Endodermal cell (in vitro differentiated cells): Measurements from ENCODE around the gene MXRA7. TPM values are rescaled to one million over a fixed set of nuclear protein-coding genes. Genes with fewer than 3 reads are reported as not detected.
"Not testable (repeated sequence)": the region's sequence is repeated elsewhere in the genome, so short reads cannot be mapped to it uniquely, and the experiment has no call there.

Experiments used
- DNase-seq: peaks from one replicate; pipeline ENCODE4 v3.0.0-alpha.2; 2017
- H3K27ac ChIP-seq: 2 replicates; pipeline ENCODE4 v1.5.1; 2013; ENCODE audit warnings: mild to moderate bottlenecking, low read depth, low read length, moderate library complexity
- H3K27me3 ChIP-seq: 2 replicates; pipeline ENCODE4 v1.6.1; 2013; ENCODE audit warnings: mild to moderate bottlenecking, low read length, moderate library complexity; ENCODE audit not compliant: insufficient read depth, control insufficient read depth, poor library complexity, severe bottlenecking
- H3K36me3 ChIP-seq: 2 replicates; pipeline ENCODE4 v1.7.0; 2013; ENCODE audit warnings: mild to moderate bottlenecking, low read length, moderate library complexity; ENCODE audit not compliant: control insufficient read depth, insufficient read depth
- H3K4me1 ChIP-seq: one replicate; pipeline ENCODE4 v1.7.0; 2013; ENCODE audit warnings: low read length; ENCODE audit not compliant: control insufficient read depth, insufficient read depth
- H3K4me3 ChIP-seq: 2 replicates; pipeline ENCODE4 v1.5.1; 2013; ENCODE audit warnings: mild to moderate bottlenecking, low read length, moderate library complexity
- H3K9ac ChIP-seq: 2 replicates; pipeline ENCODE4 v1.6.1; 2013; ENCODE audit warnings: mild to moderate bottlenecking, low read length, moderate library complexity; ENCODE audit not compliant: poor library complexity, severe bottlenecking; ENCODE audit errors: extremely low read depth
- H3K9me3 ChIP-seq: 2 replicates; pipeline ENCODE4 v1.6.1; 2013; ENCODE audit warnings: mild to moderate bottlenecking, low read length, moderate library complexity; ENCODE audit not compliant: control insufficient read depth
- H3K27ac Mint-ChIP-seq: 2 replicates; pipeline ENCODE4 v1.8.0; 2020; ENCODE audit warnings: mixed read lengths
- H3K27me3 Mint-ChIP-seq: 2 replicates; pipeline ENCODE4 v1.8.0; 2021; ENCODE audit warnings: mild to moderate bottlenecking, mixed read lengths; ENCODE audit not compliant: insufficient read depth
- H3K36me3 Mint-ChIP-seq: 2 replicates; pipeline ENCODE4 v1.8.0; 2020; ENCODE audit warnings: low read depth, mixed read lengths
- H3K4me1 Mint-ChIP-seq: 2 replicates; pipeline ENCODE4 v1.8.0; 2020; ENCODE audit warnings: mixed read lengths
- H3K4me3 Mint-ChIP-seq: 2 replicates; pipeline ENCODE4 v1.8.0; 2020; ENCODE audit warnings: mild to moderate bottlenecking, moderate library complexity, mixed read lengths
- H3K9me3 Mint-ChIP-seq: 2 replicates; pipeline ENCODE4 v1.8.0; 2020; ENCODE audit warnings: mild to moderate bottlenecking, mixed read lengths
- WGBS, 2 experiments: methylation state at CpG; one replicate each; pipeline versions ENCODE4 v1.1.5 to v1.1.7; 2013; ENCODE audit warnings: missing lambda C conversion rate in 2 of 2, mixed read lengths in 1 of 2; ENCODE audit not compliant: insufficient coverage in 1 of 2, insufficient read length in 1 of 2; 5-methylcytosine and 5-hydroxymethylcytosine counted together
- total RNA-seq, 2 donors: library from RNA; stranded (reverse); fragmentation: NEBNext Ultra II Directional in 1 of 2; extraction: Animal tissue kit (Norgen Biotek cat#: 25700) in 1 of 2; gene quantifications; 2 replicates in 1 of 2; 3 replicates in 1 of 2; pipeline ENCODE4 v1.2.1, GENCODE V29; 2021
- TF ChIP-seq, protein P1 (sequence below): fragments of 200-600 bp; sonication (generic); conservative IDR thresholded peaks from 2 replicates; pipeline ENCODE4 v1.5.0; 2021; ENCODE audit warnings: antibody characterized with exemption, mild to moderate bottlenecking

Gene MXRA7
- total RNA-seq, 2 donors from 2014 or later: 61.6 to 77.1 TPM

DNA sequence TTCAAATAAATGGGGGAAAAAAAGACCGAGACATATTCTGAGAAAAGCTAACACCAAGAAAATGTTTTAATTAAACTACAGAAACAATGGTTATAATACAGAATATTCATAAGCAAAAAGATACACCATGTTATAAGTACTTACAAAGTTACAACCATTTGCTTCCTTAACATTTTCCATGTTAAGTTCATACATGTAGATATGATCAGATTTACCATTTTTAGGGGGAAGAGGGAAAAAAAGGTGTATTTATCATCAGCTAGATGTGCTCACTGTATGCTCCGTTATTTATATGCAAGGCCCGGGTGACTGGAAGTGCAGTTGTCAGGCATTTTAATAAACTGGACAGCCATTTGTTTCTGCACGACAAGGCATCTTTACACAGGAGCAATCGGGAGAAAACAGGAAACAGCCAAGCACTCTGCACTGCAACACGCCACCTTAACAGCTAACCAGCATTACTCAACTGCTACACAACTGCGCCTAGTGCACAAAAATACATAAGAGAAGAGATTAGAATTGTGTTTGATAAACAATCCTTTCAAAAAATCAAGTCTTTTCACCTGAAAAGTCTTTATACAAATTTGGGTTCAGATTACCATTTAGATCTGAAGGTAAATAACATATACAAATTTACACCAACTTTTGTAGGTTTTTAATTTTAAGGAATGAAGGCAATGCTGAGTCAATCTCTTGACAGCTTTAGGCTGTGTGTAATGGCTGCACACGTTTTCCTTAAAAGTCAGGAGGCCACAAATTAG, 23.5 kb upstream of the MXRA7 start:
- H3K9ac ChIP-seq: peak overlapping the region; percentile 96
- Mint-ChIP-seq H3K9me3 (no peaks in the 10 kb centered on the region), H3K4me1 (peaks cover 26% of the 10 kb centered on the region), H3K27ac (peak overlapping the region; percentile 74), H3K4me3 (peak overlapping the region; percentile 100), H3K27me3 (no peaks in the 10 kb centered on the region), H3K36me3 (peaks cover 48% of the 10 kb centered on the region)
- no peaks in the 10 kb centered on the region for H3K9me3 ChIP-seq
- H3K27ac ChIP-seq: no peak overlapping the region
- no peak for DNase-seq
- peaks cover 46% of the 10 kb centered on the region for H3K36me3 ChIP-seq
- H3K4me1 ChIP-seq: peaks cover 9% of the 10 kb centered on the region
- TF ChIP-seq, protein P1, sequence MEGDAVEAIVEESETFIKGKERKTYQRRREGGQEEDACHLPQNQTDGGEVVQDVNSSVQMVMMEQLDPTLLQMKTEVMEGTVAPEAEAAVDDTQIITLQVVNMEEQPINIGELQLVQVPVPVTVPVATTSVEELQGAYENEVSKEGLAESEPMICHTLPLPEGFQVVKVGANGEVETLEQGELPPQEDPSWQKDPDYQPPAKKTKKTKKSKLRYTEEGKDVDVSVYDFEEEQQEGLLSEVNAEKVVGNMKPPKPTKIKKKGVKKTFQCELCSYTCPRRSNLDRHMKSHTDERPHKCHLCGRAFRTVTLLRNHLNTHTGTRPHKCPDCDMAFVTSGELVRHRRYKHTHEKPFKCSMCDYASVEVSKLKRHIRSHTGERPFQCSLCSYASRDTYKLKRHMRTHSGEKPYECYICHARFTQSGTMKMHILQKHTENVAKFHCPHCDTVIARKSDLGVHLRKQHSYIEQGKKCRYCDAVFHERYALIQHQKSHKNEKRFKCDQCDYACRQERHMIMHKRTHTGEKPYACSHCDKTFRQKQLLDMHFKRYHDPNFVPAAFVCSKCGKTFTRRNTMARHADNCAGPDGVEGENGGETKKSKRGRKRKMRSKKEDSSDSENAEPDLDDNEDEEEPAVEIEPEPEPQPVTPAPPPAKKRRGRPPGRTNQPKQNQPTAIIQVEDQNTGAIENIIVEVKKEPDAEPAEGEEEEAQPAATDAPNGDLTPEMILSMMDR: no peak
- WGBS, 2 experiments: 77 to 83% methylated on average over 5 to 6 of the region's 8 CpGs
- H3K4me3 ChIP-seq: peak overlapping the region; percentile 90
- no peaks in the 10 kb centered on the region for H3K27me3 ChIP-seq

DNA sequence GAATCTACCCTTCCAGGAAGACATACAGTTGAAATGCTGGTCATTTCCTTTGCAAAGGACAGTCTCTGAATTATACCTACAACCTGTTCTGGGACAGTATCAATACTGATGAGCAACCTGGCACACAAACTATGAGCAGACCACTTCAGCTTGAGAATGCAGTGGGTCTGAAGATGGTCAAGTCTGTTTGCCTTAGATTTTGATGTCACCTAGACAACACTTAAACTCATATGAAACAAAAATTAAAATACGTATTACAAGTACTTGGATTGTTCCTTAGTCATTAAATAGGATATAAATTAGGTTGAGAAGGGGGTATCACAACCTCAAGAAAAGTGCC, 22.8 kb upstream of the MXRA7 start:
- H3K36me3 Mint-ChIP-seq: peaks cover 48% of the 10 kb centered on the region
- Histone ChIP-seq H3K27me3 (no peaks in the 10 kb centered on the region), H3K36me3 (peaks cover 46% of the 10 kb centered on the region), H3K27ac (no peak overlapping the region), H3K9ac (peak overlapping the region; percentile 96), H3K9me3 (no peaks in the 10 kb centered on the region), H3K4me1 (peaks cover 5% of the 10 kb centered on the region), H3K4me3 (peak overlapping the region; percentile 90)
- H3K4me3 Mint-ChIP-seq: peak overlapping the region; percentile 100
- TF ChIP-seq, protein P1: no peak
- H3K9me3 Mint-ChIP-seq: no peaks in the 10 kb centered on the region
- WGBS, 2 experiments: 88% methylated on average over 1 of the region's 1 CpG; no CpG with 5 or more reads in 1 of the 2 experiments
- no peak for DNase-seq
- peaks cover 20% of the 10 kb centered on the region for H3K4me1 Mint-ChIP-seq
- H3K27me3 Mint-ChIP-seq: no peaks in the 10 kb centered on the region
- H3K27ac Mint-ChIP-seq: peak overlapping the region; percentile 62

DNA sequence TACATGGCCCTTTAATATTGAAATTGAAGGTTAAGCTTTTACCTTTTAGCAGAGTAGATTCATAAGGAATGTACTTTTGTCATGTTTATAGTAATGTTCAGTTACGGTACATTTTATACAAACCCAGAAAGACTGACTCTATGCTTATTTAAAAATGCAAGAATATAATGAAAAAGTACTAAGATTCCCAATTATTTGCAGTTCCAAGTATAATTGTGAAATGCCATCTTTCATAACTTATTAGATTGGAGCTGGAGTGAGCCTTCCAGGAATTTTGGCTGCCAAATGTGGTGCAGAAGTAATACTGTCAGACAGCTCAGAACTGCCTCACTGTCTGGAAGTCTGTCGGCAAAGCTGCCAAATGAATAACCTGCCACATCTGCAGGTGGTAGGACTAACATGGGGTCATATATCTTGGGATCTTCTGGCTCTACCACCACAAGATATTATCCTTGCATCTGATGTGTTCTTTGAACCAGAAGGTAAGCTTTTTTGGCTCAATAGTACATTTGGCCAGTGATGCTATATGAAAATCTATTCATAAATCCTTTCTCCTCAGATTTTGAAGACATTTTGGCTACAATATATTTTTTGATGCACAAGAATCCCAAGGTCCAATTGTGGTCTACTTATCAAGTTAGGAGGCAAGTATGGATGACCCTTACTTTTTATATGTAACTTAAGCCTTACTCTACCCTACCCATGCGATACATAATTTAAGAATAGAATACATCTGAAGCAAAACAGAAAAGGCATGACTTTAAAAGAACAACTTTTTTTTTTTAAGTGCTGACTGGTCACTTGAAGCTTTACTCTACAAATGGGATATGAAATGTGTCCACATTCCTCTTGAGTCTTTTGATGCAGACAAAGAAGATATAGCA, 22.2 kb upstream of the MXRA7 start:
- Histone ChIP-seq H3K4me3 (peak overlapping the region; percentile 90), H3K27me3 (no peaks in the 10 kb centered on the region), H3K27ac (peak overlapping the region; percentile 5), H3K4me1 (peaks cover 5% of the 10 kb centered on the region), H3K36me3 (peaks cover 46% of the 10 kb centered on the region), H3K9ac (no peak overlapping the region), H3K9me3 (no peaks in the 10 kb centered on the region)
- Mint-ChIP-seq H3K4me3 (peak overlapping the region; percentile 100), H3K9me3 (no peaks in the 10 kb centered on the region), H3K27me3 (no peaks in the 10 kb centered on the region), H3K4me1 (peaks cover 15% of the 10 kb centered on the region), H3K36me3 (peaks cover 48% of the 10 kb centered on the region), H3K27ac (peak overlapping the region; percentile 62)
- TF ChIP-seq, protein P1: no peak
- DNase-seq: peak; percentile 56
- WGBS, 2 experiments: 98 to 100% methylated on average over 1 to 2 of the region's 3 CpGs

DNA sequence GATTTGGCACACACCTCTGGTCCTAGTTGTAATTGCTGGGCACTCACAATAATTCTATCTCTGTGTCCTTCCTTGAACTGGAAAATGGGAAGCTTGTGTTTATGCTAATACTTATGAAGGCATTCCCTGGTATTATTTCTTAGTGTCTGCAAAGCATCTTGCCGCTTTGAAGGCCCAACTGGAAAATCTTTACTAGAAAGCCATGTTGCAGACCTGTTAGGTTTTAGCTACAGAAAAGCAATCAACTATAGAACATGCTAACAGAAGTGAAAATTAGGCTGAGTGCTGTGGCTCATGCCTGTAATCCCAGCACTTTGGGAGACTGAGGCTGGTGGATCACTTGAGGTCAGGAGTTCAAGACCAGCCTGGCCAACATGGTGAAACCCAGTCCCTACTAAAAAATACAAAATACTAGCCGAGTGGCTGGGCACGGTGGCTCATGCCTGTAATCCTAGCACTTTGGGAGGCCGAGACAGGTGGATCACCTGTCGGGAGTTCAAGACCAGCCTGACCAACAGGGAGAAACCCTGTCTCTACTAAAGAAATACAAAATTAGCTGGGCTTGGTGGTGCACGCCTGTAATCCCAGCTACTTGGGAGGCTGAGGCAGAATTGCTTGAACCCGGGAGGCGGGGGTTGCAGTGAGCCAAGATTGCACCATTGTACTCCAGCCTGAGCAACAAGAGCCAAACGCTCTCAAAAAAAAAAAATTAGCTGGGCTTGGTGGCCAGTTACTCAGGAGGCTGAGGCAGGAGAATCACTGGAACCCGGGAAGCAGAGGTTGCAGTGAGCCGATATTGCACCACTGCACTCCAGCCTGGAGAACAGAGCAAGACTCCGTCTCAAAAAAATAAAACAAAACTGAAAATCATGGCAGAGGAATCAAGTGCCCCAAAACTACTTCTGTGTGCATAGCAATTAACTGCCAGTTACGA, 21.3 kb upstream of the MXRA7 start:
- not testable (repeated sequence) for H3K4me1 ChIP-seq, H3K4me3 ChIP-seq, H3K27me3 ChIP-seq, H3K27ac ChIP-seq, H3K9ac ChIP-seq, H3K27ac Mint-ChIP-seq, H3K9me3 ChIP-seq, H3K27me3 Mint-ChIP-seq, H3K4me3 Mint-ChIP-seq, H3K9me3 Mint-ChIP-seq
- peaks cover 48% of the 10 kb centered on the region for H3K36me3 Mint-ChIP-seq
- DNase-seq: peak; percentile 56
- WGBS, 2 experiments: 94 to 95% methylated on average over 13 of the region's 13 CpGs
- peaks cover 46% of the 10 kb centered on the region for H3K36me3 ChIP-seq
- H3K4me1 Mint-ChIP-seq: peaks cover 15% of the 10 kb centered on the region
